HG03025 (cell line): ENCODE results near the gene TTC7B.
"Not testable (repeated sequence)": the region's sequence is repeated elsewhere in the genome, so short reads cannot be mapped to it uniquely, and the experiment has no call there.

Experiments used
- ATAC-seq: cut with Tn5 transposase; IDR thresholded peaks from one replicate; pipeline ENCODE4 v1.9.1; 2021; ENCODE audit warnings: mild to moderate bottlenecking, moderate library complexity; ENCODE audit not compliant: unreplicated experiment, low FRiP score

The TTC7B gene, protein sequence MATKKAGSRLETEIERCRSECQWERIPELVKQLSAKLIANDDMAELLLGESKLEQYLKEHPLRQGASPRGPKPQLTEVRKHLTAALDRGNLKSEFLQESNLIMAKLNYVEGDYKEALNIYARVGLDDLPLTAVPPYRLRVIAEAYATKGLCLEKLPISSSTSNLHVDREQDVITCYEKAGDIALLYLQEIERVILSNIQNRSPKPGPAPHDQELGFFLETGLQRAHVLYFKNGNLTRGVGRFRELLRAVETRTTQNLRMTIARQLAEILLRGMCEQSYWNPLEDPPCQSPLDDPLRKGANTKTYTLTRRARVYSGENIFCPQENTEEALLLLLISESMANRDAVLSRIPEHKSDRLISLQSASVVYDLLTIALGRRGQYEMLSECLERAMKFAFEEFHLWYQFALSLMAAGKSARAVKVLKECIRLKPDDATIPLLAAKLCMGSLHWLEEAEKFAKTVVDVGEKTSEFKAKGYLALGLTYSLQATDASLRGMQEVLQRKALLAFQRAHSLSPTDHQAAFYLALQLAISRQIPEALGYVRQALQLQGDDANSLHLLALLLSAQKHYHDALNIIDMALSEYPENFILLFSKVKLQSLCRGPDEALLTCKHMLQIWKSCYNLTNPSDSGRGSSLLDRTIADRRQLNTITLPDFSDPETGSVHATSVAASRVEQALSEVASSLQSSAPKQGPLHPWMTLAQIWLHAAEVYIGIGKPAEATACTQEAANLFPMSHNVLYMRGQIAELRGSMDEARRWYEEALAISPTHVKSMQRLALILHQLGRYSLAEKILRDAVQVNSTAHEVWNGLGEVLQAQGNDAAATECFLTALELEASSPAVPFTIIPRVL

GRCh38 chr14:90815822-90816662, at the start of gene TTC7B:
Gene TTC7B (minus strand): TSS chr14:90816430. CDS start chr14:90816295, 135 bp downstream.
- no peak for ATAC-seq

- no peak for ATAC-seq
Measured at GRCh38 chr14:90864741-90865140, 48.5 kb upstream of the TTC7B start.

DNA sequence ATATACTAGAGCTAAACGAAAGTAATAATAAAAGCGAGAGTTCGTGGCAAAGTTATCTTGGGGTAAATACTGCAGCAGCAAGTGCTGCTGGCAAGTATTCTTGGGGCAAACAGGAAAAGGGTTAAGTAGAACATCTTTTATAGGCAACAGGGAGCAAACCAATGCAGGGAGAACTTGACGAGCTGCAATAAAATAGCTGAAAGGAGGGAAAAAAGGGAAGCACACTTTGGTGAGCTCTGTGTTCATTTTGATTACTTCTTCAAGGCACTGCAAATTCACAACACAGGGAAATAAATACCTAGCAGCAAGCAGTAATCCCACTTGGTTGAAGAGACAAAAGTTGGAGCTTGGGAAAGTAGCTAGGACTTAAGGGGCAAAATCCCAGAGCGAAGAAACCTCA, 42.3 kb upstream of the TTC7B start:
- ATAC-seq: no peak

- ATAC-seq: no peak
Measured at GRCh38 chr14:90857866-90858265, 41.6 kb upstream of the TTC7B start.

GRCh38 chr14:90856115-90856514, 39.9 kb upstream of the TTC7B start:
- ATAC-seq: not testable (repeated sequence)

GRCh38 chr14:90853116-90853515, 36.9 kb upstream of the TTC7B start:
- no peak for ATAC-seq

GRCh38 chr14:90851327-90852036, 35.3 kb upstream of the TTC7B start:
- no peak for ATAC-seq

DNA sequence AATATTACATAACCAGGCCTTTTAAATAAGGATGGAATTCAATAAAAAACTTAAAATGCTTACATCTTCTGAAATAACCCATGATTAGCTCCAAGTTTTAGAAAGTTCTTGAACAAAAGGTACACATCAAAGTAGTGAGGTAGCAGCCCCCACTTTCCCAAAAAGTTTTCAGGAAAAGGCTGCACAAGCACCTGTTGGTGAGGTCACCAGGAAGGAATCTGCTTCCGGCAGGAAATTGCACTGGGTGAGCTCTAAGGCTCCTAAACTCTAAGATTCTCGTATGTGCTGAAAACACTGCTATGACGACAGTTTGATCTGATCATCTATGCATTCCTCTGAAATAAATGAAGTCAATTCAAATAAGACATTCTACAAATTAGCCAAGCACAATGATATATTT, 34.3 kb upstream of the TTC7B start:
- ATAC-seq: no peak

GRCh38 chr14:90849787-90850444, 33.7 kb upstream of the TTC7B start:
- no peak for ATAC-seq

DNA sequence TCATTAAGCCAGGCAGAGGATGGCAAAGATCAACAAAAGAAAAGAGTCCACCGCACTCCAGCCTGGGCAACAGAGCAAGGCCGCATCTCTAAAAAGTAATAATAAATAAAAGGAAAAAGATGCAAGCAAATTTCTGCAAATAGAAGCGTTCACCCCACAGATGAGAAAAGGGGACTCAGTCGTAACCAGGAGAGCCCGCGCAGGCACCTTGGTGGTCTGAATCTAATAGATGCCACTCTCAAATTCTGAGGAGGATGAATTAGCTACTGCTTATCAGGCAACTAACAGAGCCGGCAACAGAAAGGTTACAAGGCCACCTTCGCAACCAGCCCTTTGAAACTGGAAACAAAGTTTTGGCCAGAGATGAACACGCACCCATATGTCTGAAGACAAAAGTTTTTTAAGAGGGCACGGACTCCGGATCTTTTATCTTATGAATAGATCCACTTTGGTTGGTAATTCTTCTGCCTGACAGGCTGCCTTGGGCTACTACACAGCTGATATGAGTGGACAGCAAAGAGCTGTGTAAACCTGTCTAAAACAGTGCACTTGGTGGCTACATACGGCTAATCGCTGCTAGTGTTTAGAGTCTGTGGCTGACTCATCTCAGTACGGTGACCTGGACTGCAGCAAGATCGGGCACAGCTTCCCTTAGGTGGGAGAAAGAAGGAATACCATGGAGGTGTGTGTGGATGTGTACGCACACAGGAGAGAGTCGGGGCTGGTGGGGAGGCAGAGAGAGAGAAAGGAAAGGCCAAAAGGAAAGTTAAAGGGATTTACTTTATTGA, 32.9 kb upstream of the TTC7B start:
- ATAC-seq: no peak

GRCh38 chr14:90846511-90846910, 30.3 kb upstream of the TTC7B start:
- no peak for ATAC-seq

DNA sequence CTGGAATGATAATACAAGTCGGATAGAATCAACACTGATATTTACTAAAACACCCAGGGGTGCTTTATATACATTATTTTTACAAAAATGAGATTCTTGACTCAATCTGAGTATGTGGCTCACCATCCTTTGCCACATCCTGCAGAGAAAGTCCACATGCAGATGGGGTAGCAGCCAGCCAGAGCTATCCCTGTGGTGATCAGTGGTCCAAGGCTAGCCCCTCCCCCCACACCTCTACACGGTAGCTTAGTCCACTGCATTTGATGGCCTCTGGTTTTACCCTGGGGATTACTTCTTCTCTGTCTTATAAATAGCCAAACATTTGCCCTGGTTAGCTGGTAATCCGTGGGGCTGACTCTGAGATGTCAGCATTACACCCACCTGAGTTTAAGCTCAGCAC, 28.1 kb upstream of the TTC7B start:
- no peak for ATAC-seq

DNA sequence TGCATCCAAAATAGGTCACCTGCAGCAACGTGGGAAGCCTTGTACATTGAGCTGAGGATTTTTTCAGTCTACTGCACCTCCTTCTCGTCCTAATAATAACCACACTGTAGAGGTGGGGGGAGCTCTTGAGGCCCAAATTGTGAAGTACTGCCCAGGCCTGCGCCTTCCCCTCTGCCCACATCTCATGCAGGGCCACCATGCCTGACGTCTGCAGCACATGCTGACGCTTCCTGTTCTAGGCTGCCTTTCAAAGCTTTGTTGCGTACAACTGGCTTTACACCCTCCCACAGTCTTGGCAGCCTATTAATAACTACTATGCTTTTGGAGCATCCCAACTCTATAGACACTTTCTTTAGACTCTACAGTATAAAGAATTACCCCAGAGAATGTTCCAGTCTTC, 26.5 kb upstream of the TTC7B start:
- ATAC-seq: no peak

DNA sequence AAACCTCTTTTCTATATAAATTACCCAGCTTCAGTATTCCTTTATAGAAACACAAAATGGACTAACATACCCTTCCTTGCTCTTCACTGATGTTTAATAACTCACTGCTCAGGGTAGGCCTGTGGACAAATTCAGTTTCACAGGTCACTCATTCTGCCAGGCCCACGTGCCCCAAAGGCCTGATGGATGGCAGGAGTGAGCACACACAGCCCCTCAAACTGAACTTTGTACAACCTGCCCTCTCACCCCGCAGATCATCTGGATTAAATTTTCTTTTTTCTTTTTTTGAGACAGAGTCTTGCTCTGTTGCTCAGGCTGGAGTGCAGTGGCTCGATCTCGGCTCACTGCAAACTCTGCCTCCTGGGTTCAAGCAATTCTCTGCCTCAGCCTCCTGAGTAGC, 24.4 kb upstream of the TTC7B start:
- not testable (repeated sequence) for ATAC-seq

GRCh38 chr14:90839889-90840266, 23.6 kb upstream of the TTC7B start:
- ATAC-seq: no peak

DNA sequence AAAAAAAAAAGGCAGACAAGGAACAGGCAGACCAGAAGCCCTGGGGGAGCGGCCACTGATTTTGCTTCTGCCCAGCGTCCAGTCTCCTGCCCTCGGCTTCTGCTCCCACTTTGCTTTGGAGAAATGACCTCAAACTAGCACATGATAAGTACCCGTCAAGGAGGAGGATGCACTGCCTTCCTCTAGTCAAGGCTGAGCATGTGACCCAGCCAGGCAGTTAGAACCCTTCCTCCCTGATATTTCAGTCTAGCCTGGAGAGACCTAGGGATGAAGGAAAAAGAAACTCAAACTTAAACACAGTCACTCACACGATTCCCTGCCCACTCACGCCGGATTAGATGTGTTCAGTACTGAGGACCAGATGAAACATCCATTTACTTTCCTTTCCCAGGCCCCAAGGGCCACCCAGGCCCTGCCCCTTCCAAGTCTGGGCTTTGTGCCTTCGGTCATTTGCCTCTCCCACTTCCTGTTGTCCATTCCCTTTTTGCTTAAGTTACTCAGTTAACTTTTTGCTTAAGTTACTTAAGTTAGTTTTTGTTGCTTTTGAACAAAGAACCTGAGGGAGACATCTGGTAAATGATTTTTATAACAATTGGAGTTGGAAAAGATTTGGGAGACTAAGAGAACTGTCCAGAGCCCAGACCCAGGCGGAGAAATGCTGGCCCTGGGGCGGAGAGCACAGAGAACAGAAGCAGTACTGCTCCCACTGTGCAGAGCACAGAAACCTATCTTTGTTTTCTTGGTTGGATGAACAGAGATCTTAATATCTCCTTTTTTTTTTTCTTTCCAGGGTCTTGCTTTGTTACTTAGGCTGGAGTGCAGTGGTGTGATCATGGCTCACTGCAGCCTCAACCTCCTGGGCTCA, 23.0 kb upstream of the TTC7B start:
- ATAC-seq: no peak

DNA sequence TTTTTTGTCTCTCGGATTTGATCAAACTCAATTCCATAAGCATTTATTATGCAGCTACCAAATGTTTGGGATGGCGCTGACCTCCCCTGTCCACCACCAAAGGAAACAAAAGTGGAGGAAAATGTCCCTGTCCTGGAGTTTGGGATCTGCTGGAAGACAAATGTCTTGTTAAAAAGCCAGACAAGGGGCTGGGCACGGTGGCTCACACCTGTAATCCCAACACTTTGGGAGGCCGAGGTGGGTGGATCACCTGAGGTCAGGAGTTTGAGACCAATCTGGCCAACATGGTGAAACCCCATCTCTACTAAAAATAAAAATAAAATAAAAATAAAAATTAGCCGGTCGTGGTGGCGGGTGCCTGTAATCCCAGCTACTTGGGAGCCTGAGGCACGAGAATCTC, 22.3 kb upstream of the TTC7B start:
- not testable (repeated sequence) for ATAC-seq

DNA sequence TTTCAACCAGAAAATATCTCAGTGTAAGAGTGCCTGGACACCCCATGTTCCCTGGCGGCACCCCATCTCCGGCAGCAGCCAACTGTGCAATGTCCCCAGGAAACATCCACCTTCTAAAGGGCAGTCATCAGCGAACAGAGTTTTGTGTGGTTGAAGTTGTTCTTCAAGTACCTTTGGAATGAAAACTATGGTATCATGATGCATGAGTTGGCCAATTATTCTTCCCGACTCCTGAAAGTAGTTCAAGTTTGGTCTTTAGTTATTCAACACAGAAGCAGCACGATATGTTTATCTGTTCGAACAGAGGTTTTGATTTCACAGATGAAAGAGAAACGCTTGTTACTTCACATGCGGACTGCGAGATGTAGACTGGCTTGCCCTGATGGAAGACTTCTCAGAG, 21.1 kb upstream of the TTC7B start:
- no peak for ATAC-seq
